Central memory CD8-positive, alpha-beta T cell (primary cell): ENCODE measurements around the gene SGMS1.
"Not testable (repeated sequence)": the region's sequence is repeated elsewhere in the genome, so short reads cannot be mapped to it uniquely, and the experiment has no call there.

ENCODE experiments used
- ATAC-seq: fragments of 150-1000 bp; cut with Tn5 transposase; replicated peaks from 2 replicates; pipeline ENCODE4 v1.10.0; 2022; ENCODE audit warnings: mild to moderate bottlenecking, moderate FRiP score, moderate number of reproducible peaks; ENCODE audit not compliant: poor library complexity, severe bottlenecking; ENCODE audit errors: extremely low read depth
- DNase-seq, 2 donors: peaks; one replicate each; pipeline ENCODE4 v3.0.0; 2021; ENCODE audit warnings: low spot score in 2 of 2
- H3K27ac Mint-ChIP-seq: one replicate; pipeline ENCODE4 v1.8.0; 2022; ENCODE audit warnings: low read depth, mild to moderate bottlenecking, moderate library complexity, mixed read lengths
- H3K27me3 Mint-ChIP-seq: one replicate; pipeline ENCODE4 v1.8.0; 2022; ENCODE audit warnings: mixed read lengths
- H3K36me3 Mint-ChIP-seq: one replicate; pipeline ENCODE4 v1.8.0; 2022; ENCODE audit warnings: mild to moderate bottlenecking, moderate library complexity, mixed read lengths; ENCODE audit not compliant: insufficient read depth
- H3K4me1 Mint-ChIP-seq: one replicate; pipeline ENCODE4 v1.8.0; 2022; ENCODE audit warnings: mixed read lengths
- H3K4me3 Mint-ChIP-seq: one replicate; pipeline ENCODE4 v1.8.0; 2022; ENCODE audit warnings: mild to moderate bottlenecking, moderate library complexity, mixed read lengths
- H3K9me3 Mint-ChIP-seq: one replicate; pipeline ENCODE4 v1.8.0; 2022; ENCODE audit warnings: mixed read lengths

Gene SGMS1

DNA sequence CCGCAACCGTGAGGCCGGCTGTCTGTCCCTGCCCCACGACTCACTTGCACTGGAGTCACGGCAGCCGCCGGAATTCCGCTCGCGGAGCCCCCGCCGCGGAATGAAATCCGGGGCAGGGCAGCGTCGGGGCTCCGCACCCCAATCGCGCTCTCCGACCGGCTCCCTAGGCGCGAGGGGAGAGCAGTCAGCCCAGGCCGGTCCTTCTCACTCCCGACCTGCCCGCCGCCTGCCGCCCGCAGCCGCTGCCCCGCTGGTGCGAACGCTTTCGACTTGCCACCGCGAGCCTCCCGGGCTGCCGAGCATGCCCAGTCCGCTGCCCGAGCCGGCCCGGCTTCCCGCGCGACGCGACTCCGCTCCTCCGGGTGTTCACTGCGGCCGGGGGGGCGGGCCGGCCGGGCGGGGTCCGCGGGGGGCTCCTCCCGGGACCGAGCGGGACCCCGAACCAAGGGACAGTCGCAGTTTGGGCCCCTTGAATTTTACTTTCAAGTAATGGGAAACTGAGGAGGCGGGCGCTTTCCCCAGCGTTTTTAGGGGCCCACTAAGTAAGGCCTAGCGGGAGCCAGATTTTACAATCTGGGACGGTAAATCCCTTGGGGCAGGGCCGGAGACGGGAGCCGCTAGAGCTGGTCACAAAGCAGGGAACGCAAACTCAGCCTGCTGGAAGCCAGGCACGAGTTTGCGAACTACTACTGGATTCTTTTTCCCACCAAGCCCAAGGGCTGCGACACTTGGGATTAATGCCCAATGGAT is at the start of gene SGMS1:
Gene SGMS1 (minus strand): TSS at position 294 of the 750 bp plus-strand sequence. CDS start 279,842 bp downstream, outside the sequence.
- H3K36me3 Mint-ChIP-seq = peaks cover 25% of the 10 kb centered on the region
- H3K4me3 Mint-ChIP-seq = peak within 1 kb of the TSS; percentile 92
- DNase-seq = peak; percentile 64 to 71
- no peaks in the 10 kb centered on the region for H3K27me3 Mint-ChIP-seq
- peaks cover 32% of the 10 kb centered on the region for H3K4me1 Mint-ChIP-seq
- ATAC-seq = peak; percentile 29
- H3K9me3 Mint-ChIP-seq = no peaks in the 10 kb centered on the region
- H3K27ac Mint-ChIP-seq = peak within 1 kb of the TSS; percentile 93

- Mint-ChIP-seq H3K27ac (peak overlapping the region; percentile 98), H3K4me1 (peaks cover 27% of the 10 kb centered on the region)
- DNase-seq (peak in 1 of 2 donors; percentile 58), ATAC-seq (peak; percentile 97)
- H3K9me3 Mint-ChIP-seq, H3K4me3 Mint-ChIP-seq, H3K27me3 Mint-ChIP-seq, H3K36me3 Mint-ChIP-seq: not testable (repeated sequence)
Observed at GRCh38 chr10:50672152-50672551, 48.4 kb upstream of the SGMS1 start.

- peak overlapping the region; percentile 98 for H3K27ac Mint-ChIP-seq
- peaks cover 27% of the 10 kb centered on the region for H3K4me1 Mint-ChIP-seq
- not testable (repeated sequence) for DNase-seq, H3K4me3 Mint-ChIP-seq, H3K9me3 Mint-ChIP-seq, H3K36me3 Mint-ChIP-seq, H3K27me3 Mint-ChIP-seq, ATAC-seq
Observed at GRCh38 chr10:50671645-50672044, 47.9 kb upstream of the SGMS1 start.

- not testable (repeated sequence) for H3K27me3 Mint-ChIP-seq, H3K4me3 Mint-ChIP-seq, H3K36me3 Mint-ChIP-seq, DNase-seq, ATAC-seq, H3K9me3 Mint-ChIP-seq
- peaks cover 27% of the 10 kb centered on the region for H3K4me1 Mint-ChIP-seq
- peak overlapping the region; percentile 98 for H3K27ac Mint-ChIP-seq
Observed at GRCh38 chr10:50669957-50670356, 46.2 kb upstream of the SGMS1 start.

GRCh38 chr10:50667353-50667752 is 43.6 kb upstream of the SGMS1 start:
- DNase-seq, H3K4me3 Mint-ChIP-seq, ATAC-seq: not testable (repeated sequence)

DNA sequence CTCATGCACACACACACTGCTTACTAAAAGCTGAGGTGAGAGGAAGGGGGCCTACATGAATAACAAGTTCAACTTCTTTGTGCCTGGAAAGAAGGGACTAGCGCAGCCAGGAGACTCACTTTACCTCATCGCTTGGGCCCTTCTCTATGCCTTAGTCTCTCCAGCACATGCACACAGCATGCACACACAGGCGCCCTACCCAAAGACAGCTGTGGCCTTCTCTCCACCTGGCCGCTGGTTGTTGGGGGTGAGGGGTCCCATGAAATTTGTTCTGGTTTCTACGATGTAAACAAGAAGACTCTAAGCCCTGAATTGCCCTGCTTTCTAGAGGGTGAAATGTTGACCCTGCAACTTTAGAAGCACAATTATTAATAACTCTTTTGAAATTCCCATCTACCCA is 38.7 kb upstream of the SGMS1 start:
- not testable (repeated sequence) for H3K27me3 Mint-ChIP-seq, ATAC-seq

More at GRCh38 chr10:50667353-50667752, 43.6 kb upstream of the SGMS1 start:
- peaks cover 19% of the 10 kb centered on the region for H3K4me1 Mint-ChIP-seq
- H3K27ac Mint-ChIP-seq, H3K36me3 Mint-ChIP-seq, H3K27me3 Mint-ChIP-seq, H3K9me3 Mint-ChIP-seq: not testable (repeated sequence)

DNA sequence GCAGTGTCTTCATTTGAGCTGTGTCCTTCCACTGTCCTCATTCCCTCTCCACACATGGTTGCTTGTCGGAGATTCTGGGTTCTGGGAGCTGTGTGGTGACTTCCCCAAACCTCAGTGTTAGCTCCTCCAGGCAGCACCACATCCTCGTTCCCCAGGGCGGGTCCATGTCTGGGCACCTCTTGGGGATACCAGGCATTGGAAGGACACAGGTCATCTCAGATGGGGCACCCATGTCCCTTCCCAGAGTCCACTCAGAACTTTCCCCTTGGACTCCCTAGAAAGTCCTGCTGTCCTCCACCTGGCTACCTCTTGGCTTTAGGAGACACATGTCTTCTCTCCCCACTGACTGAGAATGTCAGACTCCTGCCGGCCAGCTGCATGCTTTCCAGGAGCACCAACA is 37.8 kb upstream of the SGMS1 start:
- not testable (repeated sequence) for H3K27me3 Mint-ChIP-seq, ATAC-seq, H3K9me3 Mint-ChIP-seq, H3K27ac Mint-ChIP-seq, H3K36me3 Mint-ChIP-seq, H3K4me3 Mint-ChIP-seq, DNase-seq, H3K4me1 Mint-ChIP-seq

More for the DNA sequence above, 38.7 kb upstream of the SGMS1 start:
- not testable (repeated sequence) for H3K36me3 Mint-ChIP-seq, H3K4me1 Mint-ChIP-seq, H3K4me3 Mint-ChIP-seq, H3K27ac Mint-ChIP-seq, H3K9me3 Mint-ChIP-seq, DNase-seq

DNA sequence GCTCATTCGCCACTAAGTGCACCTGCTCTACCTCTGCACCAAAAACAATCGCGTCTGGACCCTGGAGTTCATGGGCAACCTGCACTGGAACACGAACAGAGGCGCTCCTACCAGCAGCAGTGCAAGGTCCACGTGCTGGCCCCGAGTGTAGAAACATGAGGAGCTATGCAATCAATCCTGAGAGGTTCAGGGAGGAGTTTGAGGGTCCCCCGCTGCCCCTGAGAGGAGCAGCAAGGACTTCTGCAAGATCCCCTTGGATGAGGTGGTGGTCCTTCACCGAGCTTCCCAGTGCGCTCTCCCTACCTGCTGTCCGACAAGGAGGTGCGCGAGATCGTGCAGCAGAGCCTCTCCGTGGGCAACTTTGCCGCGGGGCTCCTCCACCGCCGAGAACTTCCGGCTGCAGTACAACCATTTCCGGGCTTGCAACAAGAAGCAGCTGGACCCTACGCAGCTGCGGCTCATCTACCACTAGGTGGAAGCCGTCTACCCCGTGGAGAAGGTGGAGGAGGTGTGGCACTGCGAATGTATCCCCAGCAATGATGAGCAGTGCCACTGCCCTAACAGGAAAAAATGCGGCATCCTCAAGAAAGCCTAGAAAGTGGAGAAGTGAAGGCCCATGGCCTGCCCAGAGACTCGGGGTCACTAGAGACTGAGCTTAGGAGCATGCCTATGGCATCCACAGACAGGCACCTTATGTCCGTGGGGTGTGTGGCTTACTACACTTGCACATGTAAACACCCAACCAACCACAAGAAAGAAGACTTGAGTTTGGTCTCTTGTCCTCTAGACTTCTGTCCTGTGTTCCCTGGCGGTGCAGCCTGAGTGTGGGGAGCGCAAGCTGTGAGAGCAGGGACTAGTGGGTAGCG is 36.3 kb upstream of the SGMS1 start:
- H3K4me3 Mint-ChIP-seq = peak overlapping the region; percentile 79
- peak; percentile 88 for ATAC-seq
- H3K36me3 Mint-ChIP-seq, DNase-seq, H3K9me3 Mint-ChIP-seq, H3K27me3 Mint-ChIP-seq, H3K27ac Mint-ChIP-seq, H3K4me1 Mint-ChIP-seq: not testable (repeated sequence)

DNA sequence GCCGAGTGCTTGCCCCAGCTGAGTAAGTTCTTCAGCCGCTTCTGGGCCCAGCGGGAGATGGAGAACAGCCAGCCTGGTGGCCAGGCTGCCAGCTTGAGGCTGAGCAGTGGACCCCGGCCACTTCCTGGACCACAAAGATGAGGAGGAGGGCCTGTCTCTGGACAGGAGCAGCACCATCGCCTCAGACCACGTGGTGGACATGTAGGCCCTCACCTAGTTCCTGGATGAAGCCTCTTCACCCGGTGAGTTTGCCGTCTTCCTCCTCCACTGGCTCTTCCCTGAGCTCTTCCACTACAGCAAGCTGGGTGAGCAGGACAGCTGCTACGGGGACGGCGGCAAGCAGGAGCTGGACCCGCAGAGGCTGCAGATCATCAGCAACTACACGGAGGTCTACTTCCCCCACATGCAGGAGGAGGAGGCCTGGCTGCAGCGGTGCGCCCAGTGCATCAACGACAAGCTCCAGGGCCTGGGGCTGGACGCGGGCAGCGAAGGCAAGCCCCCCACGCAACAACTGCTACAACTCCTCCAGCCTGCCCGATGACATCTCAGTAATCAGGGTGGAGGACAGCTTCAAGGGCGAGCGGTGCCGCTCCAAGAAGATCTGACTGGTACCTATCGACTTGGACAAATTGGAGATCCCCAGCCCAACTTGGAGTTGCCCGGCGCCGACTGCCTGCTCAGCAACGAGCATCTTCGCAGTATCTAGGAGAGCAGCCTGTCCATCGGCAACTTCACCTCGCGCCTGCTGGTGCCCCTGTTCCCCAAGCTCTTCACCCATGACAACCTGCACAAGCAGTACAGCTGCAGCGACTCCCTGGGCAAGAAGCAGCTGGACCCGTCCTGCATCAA is 35.5 kb upstream of the SGMS1 start:
- not testable (repeated sequence) for DNase-seq, H3K36me3 Mint-ChIP-seq, H3K27me3 Mint-ChIP-seq, ATAC-seq, H3K27ac Mint-ChIP-seq, H3K9me3 Mint-ChIP-seq, H3K4me1 Mint-ChIP-seq
- peak overlapping the region; percentile 79 for H3K4me3 Mint-ChIP-seq

- peaks cover 8% of the 10 kb centered on the region for H3K4me1 Mint-ChIP-seq
- H3K27ac Mint-ChIP-seq = no peak overlapping the region
- no peaks in the 10 kb centered on the region for H3K9me3 Mint-ChIP-seq
- ATAC-seq = no peak
- peak overlapping the region; percentile 23 for H3K4me3 Mint-ChIP-seq
- no peaks in the 10 kb centered on the region for H3K27me3 Mint-ChIP-seq
- no peak for DNase-seq
- H3K36me3 Mint-ChIP-seq = no peaks in the 10 kb centered on the region
Observed at GRCh38 chr10:50658165-50658564, 34.4 kb upstream of the SGMS1 start.

DNA sequence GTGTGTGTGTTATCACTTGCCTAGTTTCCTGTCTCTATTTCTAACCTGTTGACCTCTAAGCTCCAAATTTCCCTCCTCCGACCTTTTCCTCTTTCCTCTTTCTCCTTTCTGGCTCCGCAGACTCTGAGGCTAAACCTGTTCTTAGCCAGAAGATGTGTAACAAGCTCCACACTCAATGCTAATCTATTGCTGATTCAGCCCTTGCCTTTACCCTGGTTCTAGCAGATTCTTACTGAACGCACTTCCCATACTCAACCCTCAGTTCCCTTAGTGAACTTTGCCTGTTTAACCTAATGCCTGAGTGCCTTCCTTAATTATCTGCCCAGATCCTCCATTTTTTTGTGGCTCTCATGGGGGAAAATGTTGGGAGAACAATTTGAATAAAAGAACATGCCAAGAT is 30.0 kb upstream of the SGMS1 start:
- no peak for DNase-seq
- Mint-ChIP-seq H3K36me3 (no peaks in the 10 kb centered on the region), H3K27me3 (no peaks in the 10 kb centered on the region), H3K4me3 (no peak overlapping the region), H3K4me1 (peaks cover 15% of the 10 kb centered on the region), H3K27ac (no peak overlapping the region), H3K9me3 (no peaks in the 10 kb centered on the region)
- ATAC-seq = no peak

DNA sequence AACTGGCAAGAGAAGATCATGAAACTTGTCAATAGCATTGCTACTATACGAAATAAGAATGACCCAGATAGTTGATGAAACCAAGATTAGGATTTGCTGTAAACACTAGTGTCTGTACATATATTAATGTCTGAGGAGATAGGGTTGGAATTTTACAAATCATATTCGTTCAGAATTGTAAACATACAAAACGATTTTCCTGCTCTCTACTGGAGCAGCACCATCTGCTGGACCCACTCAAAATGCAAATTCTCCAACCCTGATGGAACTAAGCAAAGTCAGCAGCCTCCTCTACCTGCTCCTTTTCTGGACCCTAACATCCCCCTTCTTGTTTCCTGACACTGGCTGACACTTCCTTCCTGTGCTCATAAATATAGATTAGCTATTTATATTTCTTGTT is 29.4 kb upstream of the SGMS1 start:
- Mint-ChIP-seq H3K27me3 (no peaks in the 10 kb centered on the region), H3K9me3 (no peaks in the 10 kb centered on the region), H3K4me1 (peaks cover 15% of the 10 kb centered on the region), H3K36me3 (no peaks in the 10 kb centered on the region), H3K4me3 (no peak overlapping the region), H3K27ac (no peak overlapping the region)
- ATAC-seq (no peak), DNase-seq (no peak)
